ENCODE results near the gene ZFHX3.
"Not testable (repeated sequence)": the region's sequence is repeated elsewhere in the genome, so short reads cannot be mapped to it uniquely, and the experiment has no call there.

The ZFHX3 gene

DNA sequence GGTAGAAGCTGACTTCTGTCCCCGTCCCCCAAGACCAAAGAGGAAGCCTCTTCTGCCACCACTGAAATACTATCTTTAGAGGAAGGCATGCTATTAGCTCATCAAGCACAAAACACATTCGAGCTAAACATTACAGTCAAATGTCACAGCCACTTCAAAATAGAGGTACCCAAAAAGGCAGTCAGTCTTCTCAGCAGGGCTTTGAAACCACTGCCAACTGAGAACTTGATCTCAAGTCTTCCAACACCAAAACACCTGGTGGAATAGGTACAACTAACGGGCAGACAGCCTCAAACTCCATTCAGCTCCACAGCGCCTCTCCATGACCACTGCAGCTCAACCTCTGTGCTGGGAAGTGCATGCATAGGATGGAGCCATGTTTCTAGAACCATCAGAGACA is 36.0 kb downstream of the ZFHX3 start:
- no peak overlapping the region for H3K4me3 ChIP-seq (ENCODE audit: control insufficient read depth, low read depth, low read length)
- TF ChIP-seq, protein P1, sequence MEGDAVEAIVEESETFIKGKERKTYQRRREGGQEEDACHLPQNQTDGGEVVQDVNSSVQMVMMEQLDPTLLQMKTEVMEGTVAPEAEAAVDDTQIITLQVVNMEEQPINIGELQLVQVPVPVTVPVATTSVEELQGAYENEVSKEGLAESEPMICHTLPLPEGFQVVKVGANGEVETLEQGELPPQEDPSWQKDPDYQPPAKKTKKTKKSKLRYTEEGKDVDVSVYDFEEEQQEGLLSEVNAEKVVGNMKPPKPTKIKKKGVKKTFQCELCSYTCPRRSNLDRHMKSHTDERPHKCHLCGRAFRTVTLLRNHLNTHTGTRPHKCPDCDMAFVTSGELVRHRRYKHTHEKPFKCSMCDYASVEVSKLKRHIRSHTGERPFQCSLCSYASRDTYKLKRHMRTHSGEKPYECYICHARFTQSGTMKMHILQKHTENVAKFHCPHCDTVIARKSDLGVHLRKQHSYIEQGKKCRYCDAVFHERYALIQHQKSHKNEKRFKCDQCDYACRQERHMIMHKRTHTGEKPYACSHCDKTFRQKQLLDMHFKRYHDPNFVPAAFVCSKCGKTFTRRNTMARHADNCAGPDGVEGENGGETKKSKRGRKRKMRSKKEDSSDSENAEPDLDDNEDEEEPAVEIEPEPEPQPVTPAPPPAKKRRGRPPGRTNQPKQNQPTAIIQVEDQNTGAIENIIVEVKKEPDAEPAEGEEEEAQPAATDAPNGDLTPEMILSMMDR (conservative IDR thresholded peaks at IDR 0.05; ENCODE audit: control insufficient read depth, insufficient read depth, low read depth, low read length): no peak
- no peak for DNase-seq (ENCODE audit: low read depth)

DNA sequence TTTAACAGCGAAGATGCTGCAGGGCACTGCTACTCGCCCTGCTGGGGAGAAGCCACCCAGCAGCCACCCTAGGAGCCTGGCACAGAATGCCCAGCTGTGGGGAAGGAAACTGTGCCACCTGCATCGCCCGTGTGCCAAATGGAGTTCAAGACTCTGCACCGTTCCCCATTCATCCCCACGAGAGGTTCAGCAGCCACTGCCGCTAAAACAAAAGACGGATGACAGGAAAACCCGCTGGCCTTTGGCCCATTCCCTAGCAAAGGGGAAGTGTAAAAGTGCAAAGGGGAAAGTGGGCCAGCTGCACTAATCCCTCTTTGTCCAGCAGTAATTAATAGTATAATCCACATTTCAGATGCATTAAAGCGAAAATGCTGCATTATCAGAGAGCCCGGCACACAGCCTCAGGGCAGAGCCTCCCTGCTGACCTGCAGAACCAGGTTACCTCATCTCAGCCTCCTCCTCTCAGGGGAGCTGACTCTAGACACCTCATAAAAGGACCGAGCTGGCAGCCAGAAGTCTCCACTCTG is 37.7 kb downstream of the ZFHX3 start:
- TF ChIP-seq, protein P1 (conservative IDR thresholded peaks at IDR 0.05; ENCODE audit: control insufficient read depth, insufficient read depth, low read depth, low read length): no peak
- no peak for DNase-seq (ENCODE audit: low read depth)
- H3K4me3 ChIP-seq (ENCODE audit: control insufficient read depth, low read depth, low read length): no peak overlapping the region

DNA sequence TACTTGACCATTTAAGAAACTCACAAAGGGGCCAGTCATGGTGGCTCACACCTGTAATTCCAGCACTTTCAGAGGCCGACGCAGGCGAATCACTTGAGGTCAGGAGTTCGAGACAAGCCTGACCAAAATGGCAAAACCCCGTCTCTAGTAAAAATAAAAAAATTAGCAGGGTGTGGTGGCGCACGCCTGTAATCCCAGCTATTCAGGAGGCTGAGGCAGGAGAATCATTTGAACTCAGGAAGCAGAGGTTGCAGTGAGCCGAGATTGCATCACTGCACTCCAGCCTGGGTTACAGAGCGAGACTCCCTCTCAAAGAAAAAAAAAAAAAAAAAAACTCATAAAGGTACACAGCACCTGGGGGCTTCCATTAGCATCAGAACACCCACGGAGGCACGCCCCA is 38.2 kb downstream of the ZFHX3 start:
- H3K4me3 ChIP-seq (ENCODE audit: control insufficient read depth, low read depth, low read length); DNase-seq (ENCODE audit: low read depth): not testable (repeated sequence)

DNA sequence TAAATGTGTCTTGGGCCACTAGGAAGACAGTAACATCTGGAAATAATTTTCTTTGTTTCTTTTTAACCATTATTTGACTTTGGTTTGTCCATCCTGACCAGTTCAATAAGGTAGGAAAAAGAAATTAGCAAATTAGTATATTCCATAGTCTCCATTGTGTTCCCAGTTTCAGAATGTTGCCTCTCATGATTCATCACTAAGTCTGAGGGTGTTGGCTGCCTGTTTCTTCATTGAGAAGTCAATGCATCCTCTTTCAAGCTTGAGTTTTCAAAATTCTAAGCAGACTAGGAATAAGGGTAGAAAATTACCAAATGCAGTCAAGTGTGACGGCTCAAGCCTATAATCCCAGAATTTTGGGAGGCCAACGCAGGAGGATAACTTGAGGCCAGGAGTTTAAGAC is 41.9 kb downstream of the ZFHX3 start:
- DNase-seq (ENCODE audit: low read depth): peak; percentile 12
- no peak overlapping the region for H3K4me3 ChIP-seq (ENCODE audit: control insufficient read depth, low read depth, low read length)
- TF ChIP-seq, protein P1 (conservative IDR thresholded peaks at IDR 0.05; ENCODE audit: control insufficient read depth, insufficient read depth, low read depth, low read length): no peak

DNA sequence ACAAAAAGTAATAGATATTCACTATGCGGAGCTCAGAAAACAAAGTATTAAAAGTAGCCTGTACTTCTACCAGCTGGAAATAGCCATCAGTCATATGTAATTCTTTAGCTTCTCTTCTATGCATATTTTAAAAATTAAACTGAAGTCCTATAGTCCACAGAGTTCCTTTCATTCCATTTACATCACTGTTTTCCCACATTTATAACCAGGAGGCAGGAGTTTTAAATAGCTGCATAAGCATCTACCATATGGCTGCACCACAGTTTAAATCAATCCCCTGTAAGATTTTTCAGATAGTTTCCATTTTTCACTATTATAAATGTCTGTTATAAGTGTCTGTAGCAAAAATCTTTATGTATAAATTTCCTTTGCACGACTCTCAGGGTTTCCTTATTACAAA is 45.1 kb downstream of the ZFHX3 start:
- TF ChIP-seq, protein P1 (conservative IDR thresholded peaks at IDR 0.05; ENCODE audit: control insufficient read depth, insufficient read depth, low read depth, low read length): no peak
- DNase-seq (ENCODE audit: low read depth): no peak
- H3K4me3 ChIP-seq (ENCODE audit: control insufficient read depth, low read depth, low read length): no peak overlapping the region

DNA sequence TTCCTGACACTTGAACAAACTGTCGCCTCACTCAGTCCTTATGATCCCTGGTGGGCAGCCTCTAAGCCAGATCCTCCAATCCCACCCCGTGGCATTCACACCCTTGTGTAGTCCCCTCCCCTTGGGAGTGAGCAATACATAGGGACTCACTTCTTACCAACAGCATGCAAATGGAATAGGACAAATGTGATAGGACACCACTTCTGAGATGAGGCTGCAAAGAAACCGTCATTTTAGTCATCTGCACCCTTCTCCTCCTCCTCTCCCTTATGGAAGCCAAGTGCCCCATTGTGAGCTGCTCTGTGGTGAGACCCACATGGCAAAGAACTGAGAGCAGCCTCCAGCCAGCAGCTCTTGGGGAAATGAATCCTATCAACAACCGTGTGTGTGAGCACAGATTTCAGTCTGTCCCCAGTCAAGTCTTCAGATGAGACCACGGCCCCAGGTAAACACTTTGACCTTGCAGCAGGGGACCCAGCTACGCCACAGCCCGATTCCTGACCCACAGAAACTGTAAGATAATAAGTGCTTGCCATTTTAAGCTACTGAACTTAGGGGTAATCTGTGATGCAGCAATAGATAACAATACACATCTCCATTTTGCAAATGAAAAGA is 46.9 kb downstream of the ZFHX3 start:
- no peak overlapping the region for H3K4me3 ChIP-seq (ENCODE audit: control insufficient read depth, low read depth, low read length)
- TF ChIP-seq, protein P1 (conservative IDR thresholded peaks at IDR 0.05; ENCODE audit: control insufficient read depth, insufficient read depth, low read depth, low read length): no peak
- DNase-seq (ENCODE audit: low read depth): no peak

DNA sequence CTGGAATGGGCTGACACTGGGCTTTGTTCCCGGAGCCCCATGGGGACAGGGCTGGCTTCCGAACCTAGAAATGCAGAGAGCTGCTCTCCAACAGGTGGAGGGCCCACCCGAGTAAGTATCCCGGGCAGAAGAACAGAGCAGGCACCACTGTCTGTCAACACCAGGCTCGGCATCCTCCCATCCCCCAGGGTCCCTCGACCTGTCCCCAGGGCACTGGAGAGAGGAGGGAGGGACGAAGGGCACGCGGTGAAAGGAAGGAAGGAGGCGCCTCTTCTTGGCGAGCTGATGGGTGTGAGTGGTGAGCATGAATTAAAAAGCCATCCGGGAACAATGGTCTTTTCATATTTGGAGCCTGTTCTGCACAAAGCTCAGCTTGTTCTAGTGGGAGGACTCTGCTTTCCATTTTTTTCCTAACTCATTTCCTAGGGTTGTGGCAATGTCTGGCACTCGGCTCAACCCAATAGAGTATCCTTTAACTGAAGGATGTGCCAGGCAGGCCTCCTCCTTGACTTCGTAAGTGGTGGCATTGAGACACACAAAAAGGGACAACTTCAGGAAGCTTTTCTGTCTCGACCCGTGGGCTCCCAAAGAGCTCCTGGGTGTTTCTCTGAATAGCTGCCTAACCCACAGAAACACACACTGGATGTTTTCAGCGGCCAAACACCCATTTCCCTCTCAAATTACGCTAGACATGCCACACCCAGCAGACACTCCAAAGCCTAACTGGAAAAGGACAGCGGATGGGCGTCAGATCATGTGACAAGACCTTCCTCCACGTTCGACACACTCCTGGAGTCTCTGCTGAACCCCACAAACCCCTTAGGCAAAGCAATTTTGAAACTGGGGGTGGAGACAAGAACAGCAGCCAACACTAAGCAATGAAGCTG is 47.7 kb downstream of the ZFHX3 start:
- TF ChIP-seq, protein P1 (conservative IDR thresholded peaks at IDR 0.05; ENCODE audit: control insufficient read depth, insufficient read depth, low read depth, low read length): no peak
- peak; percentile 46 for DNase-seq (ENCODE audit: low read depth)
- H3K4me3 ChIP-seq (ENCODE audit: control insufficient read depth, low read depth, low read length): no peak overlapping the region
